Keratinocyte (primary cell): ENCODE results near the gene CFAP70.

Source experiments
- CTCF ChIP-seq, 3 experiments: IDR thresholded peaks in 1 of 3; conservative IDR thresholded peaks in 1 of 3; optimal IDR thresholded peaks in 1 of 3; 2 replicates in 2 of 3; 3 replicates in 1 of 3; pipeline versions ENCODE3 to v1.5.1; 2011; ENCODE audit warnings: low read length in 3 of 3, mild to moderate bottlenecking in 3 of 3, moderate library complexity in 2 of 3, control low read depth in 1 of 3, inconsistent platforms in 1 of 3; ENCODE audit not compliant: insufficient read depth in 2 of 3; ENCODE audit errors: extremely low read depth in 1 of 3
- EZH2 ChIP-seq: IDR thresholded peaks from one replicate; pipeline ENCODE4 v1.6.1; 2012; ENCODE audit warnings: inconsistent platforms, mild to moderate bottlenecking, low read length, moderate library complexity

GRCh38 chr10:73404690-73405089 is 46.0 kb upstream of the CFAP70 start:
- TF ChIP-seq EZH2 (no peak), CTCF (optimal IDR thresholded peaks at IDR 0.05 in 1 of 3, IDR thresholded peaks at IDR 0.05 in 1 of 3, conservative IDR thresholded peaks at IDR 0.05 in 1 of 3; ENCODE audit: extremely low read depth in 1 of 3, insufficient read depth in 2 of 3, low read length in 3 of 3) (no peak)
